Neural progenitor cell (in vitro differentiated cells): Measurements from ENCODE around the gene PRKCH. TPM values are rescaled to one million over a fixed set of nuclear protein-coding genes. Genes with fewer than 3 reads are reported as not detected.

Experiments
- DNase-seq: peaks from one replicate; pipeline ENCODE4 v3.0.0-alpha.2; 2016; ENCODE audit warnings: low spot score
- H2AFZ ChIP-seq: fragments of 200-600 bp; sonication (generic); replicated peaks from 2 replicates; pipeline ENCODE4 v1.6.1; 2016; ENCODE audit warnings: antibody characterized with exemption
- H3F3A ChIP-seq: fragments of 200-600 bp; sonication (generic); 2 replicates; pipeline ENCODE4 v1.6.1; 2016; ENCODE audit warnings: antibody characterized with exemption, low read depth
- H3K27ac ChIP-seq: fragments of 200-600 bp; sonication (generic); 2 replicates; pipeline ENCODE4 v1.5.1; 2016; ENCODE audit warnings: mild to moderate bottlenecking
- H3K27me3 ChIP-seq: fragments of 200-600 bp; sonication (generic); 2 replicates; pipeline ENCODE4 v1.6.1; 2016; ENCODE audit warnings: mild to moderate bottlenecking, moderate library complexity
- H3K36me3 ChIP-seq: fragments of 200-600 bp; sonication (generic); 2 replicates; pipeline ENCODE4 v1.5.1; 2016
- H3K4me1 ChIP-seq: fragments of 200-600 bp; sonication (generic); 2 replicates; pipeline ENCODE4 v1.6.1; 2016; ENCODE audit warnings: mixed run types
- H3K4me2 ChIP-seq: fragments of 200-600 bp; sonication (generic); 2 replicates; pipeline ENCODE4 v1.6.1; 2016
- H3K4me3 ChIP-seq: fragments of 200-600 bp; sonication (generic); 2 replicates; pipeline ENCODE4 v1.5.1; 2016
- H3K79me2 ChIP-seq: fragments of 200-600 bp; sonication (generic); 2 replicates; pipeline ENCODE4 v1.6.1; 2016; ENCODE audit warnings: low read depth
- H3K9ac ChIP-seq: fragments of 200-600 bp; sonication (generic); 2 replicates; pipeline ENCODE4 v1.6.1; 2016
- H3K9me3 ChIP-seq: fragments of 200-600 bp; sonication (generic); 2 replicates; pipeline ENCODE4 v1.5.1; 2016; ENCODE audit warnings: low read depth
- H4K20me1 ChIP-seq: fragments of 200-600 bp; sonication (generic); 2 replicates; pipeline ENCODE4 v1.6.1; 2016; ENCODE audit warnings: low read depth
- H3K27ac Mint-ChIP-seq: 3 replicates; pipeline ENCODE4 v1.8.0; 2021; ENCODE audit warnings: mixed read lengths
- H3K27me3 Mint-ChIP-seq: 2 replicates; pipeline ENCODE4 v1.8.0; 2022; ENCODE audit warnings: low read depth, mild to moderate bottlenecking, inconsistent platforms, moderate library complexity, mixed read lengths; ENCODE audit not compliant: insufficient read depth
- H3K36me3 Mint-ChIP-seq: 3 replicates; pipeline ENCODE4 v1.8.0; 2021; ENCODE audit warnings: mixed read lengths
- H3K4me1 Mint-ChIP-seq: 3 replicates; pipeline ENCODE4 v1.8.0; 2021; ENCODE audit warnings: mixed read lengths
- H3K4me3 Mint-ChIP-seq: 3 replicates; pipeline ENCODE4 v1.8.0; 2021; ENCODE audit warnings: mild to moderate bottlenecking, moderate library complexity, mixed read lengths
- H3K9me3 Mint-ChIP-seq: 3 replicates; pipeline ENCODE4 v1.8.0; 2020; ENCODE audit warnings: mixed read lengths
- EZH2 ChIP-seq: fragments of 200-600 bp; sonication (generic); IDR thresholded peaks from 2 replicates; pipeline ENCODE4 v1.6.1; 2017; ENCODE audit warnings: antibody characterized with exemption, mild to moderate bottlenecking, moderate library complexity
- EZH2phosphoT487 ChIP-seq: fragments of 200-600 bp; sonication (generic); IDR thresholded peaks from 2 replicates; pipeline ENCODE4 v1.6.1; 2017; ENCODE audit warnings: antibody characterized with exemption
- total RNA-seq: library from RNA; depleted of rRNA; stranded (reverse); fragments of >200 nt; gene quantifications from 2 replicates; pipeline ENCODE4 v1.2.3, GENCODE V29; 2015; ENCODE audit warnings: low replicate concordance
- TF ChIP-seq, protein P1 (sequence below): fragments of 200-600 bp; sonication (generic); IDR thresholded peaks from 2 replicates; pipeline ENCODE4 v1.5.1; 2017; ENCODE audit warnings: antibody characterized with exemption, mild to moderate bottlenecking

PRKCH gene
- total RNA-seq, 1 donor from 2014 or later = 1.3 TPM

DNA sequence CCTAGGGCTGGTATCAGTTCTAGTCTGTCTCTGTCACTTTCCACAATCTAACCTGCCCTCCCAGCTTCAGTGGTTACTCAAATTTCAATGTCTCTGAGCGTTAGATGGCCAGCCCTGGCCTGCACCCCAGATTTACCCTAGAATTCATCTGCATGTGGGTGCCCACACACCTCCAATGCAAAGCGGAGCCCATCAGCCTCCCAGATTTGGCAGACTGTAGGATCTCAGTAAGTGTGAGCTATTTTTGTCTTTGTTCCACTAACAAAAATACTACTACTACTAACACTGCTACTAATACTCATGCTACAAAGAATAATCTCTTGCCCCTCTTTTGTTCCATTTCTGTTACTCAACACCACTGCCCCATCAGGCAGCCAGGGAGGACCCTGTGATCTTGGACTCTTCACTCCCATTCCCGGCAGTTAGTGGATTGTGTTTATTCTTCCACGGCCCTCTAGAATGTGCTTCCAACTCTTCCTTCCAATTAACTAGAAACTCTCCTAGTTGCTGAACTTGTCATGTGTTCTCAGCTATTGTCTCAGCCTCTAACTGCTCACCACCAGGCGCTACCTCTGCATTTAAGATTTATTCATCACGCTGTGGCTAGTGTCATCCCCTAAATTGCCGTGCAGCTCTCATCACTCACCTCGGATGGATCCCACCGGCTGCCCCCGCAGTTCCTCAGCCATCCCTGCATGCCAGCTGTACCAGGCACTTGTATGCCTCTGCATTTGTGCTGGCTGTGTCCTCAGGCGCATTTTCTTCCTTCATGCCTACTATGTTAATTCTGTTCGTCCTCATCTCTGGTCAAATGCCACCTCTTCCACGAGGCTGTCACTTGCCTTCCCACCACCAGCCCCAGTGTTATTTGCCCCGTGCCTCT, 223.3 kb downstream of the PRKCH start:
- no peaks in the 10 kb centered on the region for H3K9me3 Mint-ChIP-seq
- Histone ChIP-seq H3K36me3 (no peaks in the 10 kb centered on the region), H3F3A (no peaks in the 10 kb centered on the region), H3K4me1 (peaks cover 4% of the 10 kb centered on the region), H3K4me3 (no peak overlapping the region), H4K20me1 (no peaks in the 10 kb centered on the region), H3K9ac (no peak overlapping the region), H3K4me2 (no peak overlapping the region), H3K27ac (no peak overlapping the region), H3K27me3 (no peaks in the 10 kb centered on the region), H3K9me3 (no peaks in the 10 kb centered on the region), H3K79me2 (no peaks in the 10 kb centered on the region), H2AFZ (no peak overlapping the region)
- no peak overlapping the region for H3K4me3 Mint-ChIP-seq
- no peak overlapping the region for H3K27ac Mint-ChIP-seq
- TF ChIP-seq, protein P1, sequence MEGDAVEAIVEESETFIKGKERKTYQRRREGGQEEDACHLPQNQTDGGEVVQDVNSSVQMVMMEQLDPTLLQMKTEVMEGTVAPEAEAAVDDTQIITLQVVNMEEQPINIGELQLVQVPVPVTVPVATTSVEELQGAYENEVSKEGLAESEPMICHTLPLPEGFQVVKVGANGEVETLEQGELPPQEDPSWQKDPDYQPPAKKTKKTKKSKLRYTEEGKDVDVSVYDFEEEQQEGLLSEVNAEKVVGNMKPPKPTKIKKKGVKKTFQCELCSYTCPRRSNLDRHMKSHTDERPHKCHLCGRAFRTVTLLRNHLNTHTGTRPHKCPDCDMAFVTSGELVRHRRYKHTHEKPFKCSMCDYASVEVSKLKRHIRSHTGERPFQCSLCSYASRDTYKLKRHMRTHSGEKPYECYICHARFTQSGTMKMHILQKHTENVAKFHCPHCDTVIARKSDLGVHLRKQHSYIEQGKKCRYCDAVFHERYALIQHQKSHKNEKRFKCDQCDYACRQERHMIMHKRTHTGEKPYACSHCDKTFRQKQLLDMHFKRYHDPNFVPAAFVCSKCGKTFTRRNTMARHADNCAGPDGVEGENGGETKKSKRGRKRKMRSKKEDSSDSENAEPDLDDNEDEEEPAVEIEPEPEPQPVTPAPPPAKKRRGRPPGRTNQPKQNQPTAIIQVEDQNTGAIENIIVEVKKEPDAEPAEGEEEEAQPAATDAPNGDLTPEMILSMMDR = no peak
- TF ChIP-seq EZH2phosphoT487 (no peak), EZH2 (no peak)
- DNase-seq = no peak
- H3K27me3 Mint-ChIP-seq = peaks cover 7% of the 10 kb centered on the region
- H3K36me3 Mint-ChIP-seq = no peaks in the 10 kb centered on the region
- H3K4me1 Mint-ChIP-seq = peaks cover 30% of the 10 kb centered on the region

DNA sequence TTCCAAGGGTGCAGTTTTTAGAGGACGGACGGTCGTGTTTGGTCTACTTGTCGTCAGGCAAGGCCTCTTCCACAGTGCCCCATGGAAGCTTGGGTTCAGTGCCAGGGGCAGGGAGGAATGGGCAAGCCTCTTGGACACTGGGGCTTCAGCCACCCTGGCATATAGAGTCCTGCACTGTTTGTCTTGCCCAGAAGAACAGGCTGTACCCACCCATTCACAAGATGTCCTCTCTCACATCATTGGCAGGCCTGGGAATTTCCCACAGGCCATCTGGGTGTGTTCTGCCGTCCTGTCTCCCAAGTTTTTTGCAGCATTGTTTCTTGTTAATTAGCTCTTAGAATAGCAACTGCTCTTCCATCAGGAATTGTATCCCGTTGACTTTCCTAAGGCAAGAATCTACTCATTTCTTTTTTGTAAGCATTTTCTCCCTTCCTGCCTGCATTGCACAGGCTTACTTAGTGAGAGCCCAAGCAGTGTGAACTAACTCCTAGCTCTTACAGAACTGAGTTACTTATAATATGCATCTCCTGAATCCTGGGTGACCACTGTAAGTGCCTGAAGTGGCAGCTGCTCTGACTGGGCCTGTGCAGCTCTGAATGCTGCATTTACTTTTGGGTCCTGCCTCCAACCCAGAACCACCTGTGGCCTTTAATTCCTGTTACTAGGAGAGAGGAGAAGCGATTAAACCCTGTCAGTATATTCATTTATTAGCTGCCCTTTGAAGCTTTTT, 224.5 kb downstream of the PRKCH start:
- Histone ChIP-seq H4K20me1 (no peaks in the 10 kb centered on the region), H3K9ac (no peak overlapping the region), H3K36me3 (no peaks in the 10 kb centered on the region), H3K4me2 (no peak overlapping the region), H3K9me3 (no peaks in the 10 kb centered on the region), H3K27ac (no peak overlapping the region), H3K4me3 (no peak overlapping the region), H3K4me1 (peaks cover 4% of the 10 kb centered on the region), H3K79me2 (no peaks in the 10 kb centered on the region), H2AFZ (no peak overlapping the region), H3K27me3 (no peaks in the 10 kb centered on the region), H3F3A (no peaks in the 10 kb centered on the region)
- peaks cover 7% of the 10 kb centered on the region for H3K27me3 Mint-ChIP-seq
- H3K9me3 Mint-ChIP-seq = no peaks in the 10 kb centered on the region
- peaks cover 30% of the 10 kb centered on the region for H3K4me1 Mint-ChIP-seq
- no peak overlapping the region for H3K27ac Mint-ChIP-seq
- no peak for TF ChIP-seq EZH2phosphoT487
- TF ChIP-seq, protein P1 = no peak
- TF ChIP-seq EZH2 = no peak
- DNase-seq = no peak
- H3K4me3 Mint-ChIP-seq = no peak overlapping the region
- H3K36me3 Mint-ChIP-seq = no peaks in the 10 kb centered on the region

DNA sequence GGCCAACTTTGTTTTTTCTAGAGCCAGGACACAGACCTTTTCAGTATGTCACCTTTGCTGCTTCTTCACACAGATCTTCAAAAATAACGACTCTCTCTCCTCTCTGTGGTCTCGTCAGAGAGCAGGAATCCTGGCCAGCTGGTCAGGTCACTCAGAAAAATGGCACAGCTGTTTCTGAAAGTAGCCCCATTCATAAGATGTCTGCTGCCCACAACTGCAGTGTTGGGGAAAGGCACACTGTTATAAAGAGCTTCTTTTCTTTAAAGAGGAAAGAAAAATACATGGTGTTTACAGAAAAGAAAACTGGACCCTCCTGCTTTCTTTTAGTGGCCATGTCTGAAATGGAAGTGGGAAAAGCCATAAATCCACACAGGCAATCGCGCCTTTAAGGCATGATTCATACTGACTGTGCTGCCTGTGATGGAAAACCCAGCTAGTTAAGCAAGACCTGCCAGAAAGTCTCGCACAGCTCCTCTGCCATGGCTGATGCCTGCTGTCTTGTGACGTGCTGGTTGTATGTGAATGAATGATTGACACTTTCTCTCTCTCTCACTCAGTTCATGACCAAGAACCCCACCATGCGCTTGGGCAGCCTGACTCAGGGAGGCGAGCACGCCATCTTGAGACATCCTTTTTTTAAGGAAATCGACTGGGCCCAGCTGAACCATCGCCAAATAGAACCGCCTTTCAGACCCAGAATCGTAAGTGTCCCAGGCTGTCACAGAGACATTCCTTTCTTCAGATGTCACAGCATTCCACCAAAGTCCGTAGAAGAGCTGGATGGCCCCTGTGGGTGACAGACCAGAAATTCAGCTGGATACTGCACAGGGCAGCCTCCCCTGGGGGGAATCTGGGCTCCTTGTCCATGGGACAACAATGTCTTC, 226.0 kb downstream of the PRKCH start:
- no peak overlapping the region for H3K4me2 ChIP-seq
- no peak overlapping the region for H3K4me3 Mint-ChIP-seq
- peaks cover 4% of the 10 kb centered on the region for H3K4me1 ChIP-seq
- H3K9me3 Mint-ChIP-seq = no peaks in the 10 kb centered on the region
- peaks cover 5% of the 10 kb centered on the region for H3K27me3 Mint-ChIP-seq
- peaks cover 30% of the 10 kb centered on the region for H3K4me1 Mint-ChIP-seq
- TF ChIP-seq, protein P1 = no peak
- no peak for TF ChIP-seq EZH2phosphoT487
- no peak for TF ChIP-seq EZH2
- H3K27me3 ChIP-seq = no peaks in the 10 kb centered on the region
- no peaks in the 10 kb centered on the region for H3K36me3 Mint-ChIP-seq
- H3K9me3 ChIP-seq = no peaks in the 10 kb centered on the region
- H3K79me2 ChIP-seq = no peaks in the 10 kb centered on the region
- H2AFZ ChIP-seq = no peak overlapping the region
- no peak overlapping the region for H3K27ac Mint-ChIP-seq
- H3K27ac ChIP-seq = no peak overlapping the region
- H3K36me3 ChIP-seq = no peaks in the 10 kb centered on the region
- no peaks in the 10 kb centered on the region for H4K20me1 ChIP-seq
- no peak overlapping the region for H3K9ac ChIP-seq
- DNase-seq = no peak
- H3F3A ChIP-seq = no peaks in the 10 kb centered on the region
- H3K4me3 ChIP-seq = no peak overlapping the region
